Adrenal gland (tissue), 5 donors: ENCODE results near the gene TUBB2B.

Experiments
- POLR2A ChIP-seq, 2 donors: fragments of 450-650 bp; IDR thresholded peaks; one replicate each; pipeline ENCODE4 v1.6.1; 2017; ENCODE audit warnings: antibody characterized with exemption in 2 of 2, mild to moderate bottlenecking in 2 of 2, moderate library complexity in 1 of 2
- TF ChIP-seq, protein P1 (sequence below), 6 experiments: fragments of 450-650 bp in 4 of 6; fragments of 200-600 bp in 2 of 6; sonication (generic) in 1 of 6; IDR thresholded peaks; 1 replicate in 5 of 6; 2 replicates in 1 of 6; pipeline versions ENCODE4 v1.5.1 to v1.8.0; 2016 to 2021; ENCODE audit warnings: antibody characterized with exemption in 6 of 6, mild to moderate bottlenecking in 2 of 6, moderate library complexity in 1 of 6
- donor health status: DM: no; HTN: no; CAD: no.

DNA sequence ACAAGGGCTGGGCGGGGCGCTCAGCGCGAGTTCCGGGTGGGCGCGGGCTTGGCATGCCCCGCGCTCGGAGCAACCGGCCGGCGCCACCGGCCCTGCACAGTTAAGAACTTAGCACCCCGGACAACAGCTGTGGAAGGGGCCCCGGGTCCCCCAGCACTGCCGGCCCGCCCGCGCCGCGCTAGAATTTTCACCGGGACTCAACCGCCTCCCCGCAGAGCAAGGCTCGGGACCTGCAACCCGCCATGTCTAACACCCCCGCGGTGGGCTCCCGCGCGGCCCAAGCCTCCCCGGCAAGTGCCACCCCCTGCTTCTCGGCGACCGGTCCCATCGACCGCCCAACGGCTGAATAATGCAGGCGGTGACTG is 26.1 kb upstream of the TUBB2B start:
- TF ChIP-seq, protein P1, sequence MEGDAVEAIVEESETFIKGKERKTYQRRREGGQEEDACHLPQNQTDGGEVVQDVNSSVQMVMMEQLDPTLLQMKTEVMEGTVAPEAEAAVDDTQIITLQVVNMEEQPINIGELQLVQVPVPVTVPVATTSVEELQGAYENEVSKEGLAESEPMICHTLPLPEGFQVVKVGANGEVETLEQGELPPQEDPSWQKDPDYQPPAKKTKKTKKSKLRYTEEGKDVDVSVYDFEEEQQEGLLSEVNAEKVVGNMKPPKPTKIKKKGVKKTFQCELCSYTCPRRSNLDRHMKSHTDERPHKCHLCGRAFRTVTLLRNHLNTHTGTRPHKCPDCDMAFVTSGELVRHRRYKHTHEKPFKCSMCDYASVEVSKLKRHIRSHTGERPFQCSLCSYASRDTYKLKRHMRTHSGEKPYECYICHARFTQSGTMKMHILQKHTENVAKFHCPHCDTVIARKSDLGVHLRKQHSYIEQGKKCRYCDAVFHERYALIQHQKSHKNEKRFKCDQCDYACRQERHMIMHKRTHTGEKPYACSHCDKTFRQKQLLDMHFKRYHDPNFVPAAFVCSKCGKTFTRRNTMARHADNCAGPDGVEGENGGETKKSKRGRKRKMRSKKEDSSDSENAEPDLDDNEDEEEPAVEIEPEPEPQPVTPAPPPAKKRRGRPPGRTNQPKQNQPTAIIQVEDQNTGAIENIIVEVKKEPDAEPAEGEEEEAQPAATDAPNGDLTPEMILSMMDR (IDR thresholded peaks at IDR 0.05) = no peak
- no peak for TF ChIP-seq POLR2A (IDR thresholded peaks at IDR 0.05)
